Activated T-cell treated with anti-CD3 and anti-CD28 coated beads, Interleukin-2, amount 50 U/mL, for 24 hours (primary cell): ENCODE data around the gene PIP4K2C.

Experiments
- DNase-seq: peaks from one replicate; pipeline ENCODE4 v3.0.0-alpha.2; 2020
- H3K27ac Mint-ChIP-seq: 2 replicates; pipeline ENCODE4 v1.8.0; 2020; ENCODE audit warnings: mild to moderate bottlenecking, mixed read lengths
- H3K27me3 Mint-ChIP-seq: 2 replicates; pipeline ENCODE4 v1.8.0; 2020; ENCODE audit warnings: mixed read lengths
- H3K36me3 Mint-ChIP-seq: 2 replicates; pipeline ENCODE4 v1.8.0; 2020; ENCODE audit warnings: low read depth, mixed read lengths
- H3K4me1 Mint-ChIP-seq: 2 replicates; pipeline ENCODE4 v1.8.0; 2020; ENCODE audit warnings: low read depth, mixed read lengths
- H3K4me3 Mint-ChIP-seq: 2 replicates; pipeline ENCODE4 v1.8.0; 2020; ENCODE audit warnings: mild to moderate bottlenecking, moderate library complexity, mixed read lengths
- H3K9me3 Mint-ChIP-seq: 2 replicates; pipeline ENCODE4 v1.8.0; 2020; ENCODE audit warnings: mixed read lengths

The PIP4K2C gene

DNA sequence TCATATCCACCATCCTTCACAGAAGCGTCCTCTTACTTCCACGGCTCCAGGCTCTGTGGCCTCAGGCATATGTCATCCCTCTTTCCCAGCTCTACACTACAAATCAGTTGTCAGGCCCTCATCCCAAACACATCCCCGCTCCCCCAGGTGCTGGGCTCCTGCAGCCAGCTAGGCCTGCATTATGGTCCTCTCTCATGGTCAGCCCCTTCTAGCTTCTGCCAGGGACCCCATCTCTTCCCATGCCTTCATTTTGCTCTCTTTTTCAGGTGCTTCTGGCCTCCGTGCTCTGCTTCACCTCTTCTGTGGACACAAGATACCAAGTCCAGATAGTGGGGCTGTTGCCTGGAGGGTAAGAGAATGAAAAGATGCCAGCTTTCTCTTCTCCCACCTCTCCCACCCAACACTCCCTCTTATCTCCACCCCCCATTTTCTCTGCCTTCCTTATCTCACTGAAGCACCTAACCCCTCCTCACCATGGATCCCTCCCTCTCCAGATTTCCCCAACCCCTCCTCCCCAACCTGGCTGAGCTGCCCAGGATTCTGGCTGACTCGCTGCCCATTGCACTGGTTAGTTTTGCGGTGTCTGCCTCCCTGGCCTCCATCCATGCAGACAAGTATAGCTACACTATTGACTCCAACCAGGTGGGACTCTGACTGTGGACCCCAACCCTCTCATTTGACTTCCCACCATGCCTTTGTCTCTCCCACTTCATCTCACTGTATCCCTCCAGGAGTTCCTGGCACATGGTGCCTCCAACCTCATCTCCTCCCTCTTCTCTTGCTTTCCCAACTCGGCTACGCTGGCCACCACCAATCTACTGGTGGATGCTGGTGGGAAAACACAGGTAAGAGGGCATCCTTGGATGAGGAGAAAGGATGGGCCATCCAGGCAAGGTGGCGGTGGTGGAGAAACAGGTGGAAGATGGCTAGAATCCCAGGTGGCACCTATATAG is 31.6 kb downstream of the PIP4K2C start:
- H3K27ac Mint-ChIP-seq = no peak overlapping the region
- DNase-seq = no peak
- peaks cover 98% of the 10 kb centered on the region for H3K27me3 Mint-ChIP-seq
- H3K4me1 Mint-ChIP-seq = peaks cover 36% of the 10 kb centered on the region
- H3K4me3 Mint-ChIP-seq = peak overlapping the region; percentile 72
- no peaks in the 10 kb centered on the region for H3K36me3 Mint-ChIP-seq
- no peaks in the 10 kb centered on the region for H3K9me3 Mint-ChIP-seq

DNA sequence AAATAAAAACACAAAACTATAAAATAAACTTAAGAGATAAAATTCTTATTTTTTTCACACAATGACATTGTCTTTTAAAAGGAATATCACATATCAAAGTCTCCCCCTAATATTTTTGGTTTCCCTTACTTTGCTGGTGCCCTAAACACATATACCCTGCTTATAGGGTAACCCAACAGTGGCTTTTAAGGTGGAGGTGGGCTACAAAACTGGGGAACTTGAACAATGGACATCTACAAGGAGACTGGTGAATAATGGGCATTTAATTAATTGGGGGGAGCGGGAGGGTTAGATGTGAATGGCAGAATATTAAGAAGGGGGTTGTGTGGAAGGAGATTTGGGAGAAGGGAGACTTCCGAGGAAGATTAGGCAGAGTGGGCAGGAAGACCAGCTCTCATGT is 32.4 kb downstream of the PIP4K2C start:
- Mint-ChIP-seq H3K27ac (no peak overlapping the region), H3K4me3 (no peak overlapping the region), H3K9me3 (no peaks in the 10 kb centered on the region), H3K36me3 (no peaks in the 10 kb centered on the region), H3K27me3 (peaks cover 99% of the 10 kb centered on the region), H3K4me1 (peaks cover 41% of the 10 kb centered on the region)
- no peak for DNase-seq

DNA sequence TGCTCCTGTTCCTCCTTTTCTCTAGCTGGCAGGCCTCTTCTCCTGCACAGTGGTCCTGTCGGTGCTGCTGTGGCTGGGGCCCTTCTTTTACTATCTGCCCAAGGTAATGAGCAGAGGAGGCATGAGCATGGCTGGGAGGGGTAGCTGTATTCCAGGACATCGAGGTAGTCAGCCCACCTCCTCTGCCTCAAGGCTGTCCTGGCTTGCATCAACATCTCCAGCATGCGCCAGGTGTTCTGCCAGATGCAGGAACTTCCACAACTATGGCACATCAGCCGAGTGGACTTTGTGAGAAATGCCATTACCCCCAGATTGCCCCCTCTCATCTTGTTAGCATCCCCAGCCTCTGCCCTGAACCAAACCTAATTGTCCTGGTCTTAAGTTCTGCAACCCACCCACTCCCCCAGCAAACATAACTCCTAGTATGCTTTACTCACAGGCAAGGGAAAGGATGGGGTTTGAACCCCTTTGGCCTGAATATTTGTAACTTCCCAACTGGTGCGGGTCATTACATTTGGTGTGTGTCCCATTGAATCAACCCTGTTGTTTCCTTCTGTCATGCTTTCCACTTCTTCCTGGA is 32.9 kb downstream of the PIP4K2C start:
- Mint-ChIP-seq H3K36me3 (no peaks in the 10 kb centered on the region), H3K4me3 (no peak overlapping the region), H3K27ac (no peak overlapping the region), H3K9me3 (no peaks in the 10 kb centered on the region), H3K27me3 (peaks cover 100% of the 10 kb centered on the region), H3K4me1 (peaks cover 41% of the 10 kb centered on the region)
- no peak for DNase-seq

DNA sequence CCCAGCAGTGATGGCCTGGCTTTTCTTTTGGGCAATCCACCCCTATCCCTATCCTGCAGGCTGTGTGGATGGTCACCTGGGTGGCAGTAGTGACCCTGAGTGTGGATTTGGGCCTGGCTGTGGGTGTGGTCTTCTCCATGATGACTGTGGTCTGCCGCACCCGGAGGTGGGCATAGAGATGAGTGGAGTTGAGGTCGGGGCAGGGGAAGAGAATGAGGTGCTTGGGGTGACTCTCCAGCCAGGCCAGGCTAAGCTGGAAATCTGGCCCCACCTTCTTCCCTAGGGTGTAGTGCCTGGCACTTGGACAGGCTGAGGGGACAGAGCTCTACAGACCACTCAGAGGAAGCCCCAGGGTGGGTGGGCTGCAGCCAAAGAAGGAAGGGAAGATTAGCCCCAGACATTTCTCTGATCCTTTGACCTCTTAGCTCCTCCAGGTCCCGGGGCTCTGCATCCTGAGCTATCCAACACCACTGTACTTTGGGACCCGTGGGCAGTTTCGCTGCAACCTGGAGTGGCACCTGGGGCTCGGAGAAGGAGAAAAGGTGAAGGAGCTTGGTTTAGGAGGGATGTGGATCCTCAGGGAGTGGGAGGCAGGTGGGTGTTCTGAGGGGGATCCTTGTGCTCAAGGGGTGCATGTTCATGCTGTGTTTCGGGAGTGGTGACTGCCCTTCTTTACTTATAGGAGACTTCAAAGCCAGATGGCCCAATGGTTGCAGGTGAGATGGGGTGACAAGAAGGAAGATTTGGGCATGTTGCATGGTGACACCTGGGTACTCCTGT is 33.6 kb downstream of the PIP4K2C start:
- peaks cover 98% of the 10 kb centered on the region for H3K27me3 Mint-ChIP-seq

DNA sequence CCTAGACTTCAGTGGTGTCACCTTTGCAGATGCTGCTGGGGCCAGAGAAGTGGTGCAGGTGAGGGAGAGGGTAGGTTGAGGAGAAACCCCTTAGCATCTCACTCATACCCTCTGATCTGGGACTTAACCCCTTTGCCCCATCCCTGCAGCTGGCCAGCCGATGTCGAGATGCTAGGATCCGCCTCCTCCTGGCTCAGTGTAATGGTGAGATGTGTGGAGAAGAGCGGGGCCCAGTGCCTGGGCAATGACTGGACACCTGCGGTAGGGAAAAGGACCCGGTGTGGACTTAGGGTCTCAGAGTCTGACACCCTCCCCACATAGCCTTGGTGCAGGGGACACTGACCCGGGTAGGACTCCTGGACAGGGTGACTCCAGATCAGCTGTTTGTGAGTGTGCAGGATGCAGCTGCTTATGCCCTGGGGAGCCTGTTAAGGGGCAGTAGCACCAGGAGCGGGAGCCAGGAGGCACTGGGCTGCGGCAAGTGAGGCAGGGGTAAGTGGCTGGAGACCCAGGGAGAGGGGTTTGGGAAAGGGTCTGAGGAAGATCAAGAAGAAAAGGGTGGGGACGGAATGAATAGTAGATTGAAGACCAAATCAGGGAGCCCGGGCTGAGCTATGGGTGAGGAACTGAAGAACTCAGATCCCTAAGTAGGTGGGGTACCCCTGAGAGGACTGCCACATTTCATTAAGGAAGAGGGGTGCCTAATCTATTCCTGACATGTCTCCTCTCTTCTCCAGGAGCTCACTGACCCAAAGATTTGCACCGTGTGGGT is 34.5 kb downstream of the PIP4K2C start:
- no peak for DNase-seq
- Mint-ChIP-seq H3K9me3 (no peaks in the 10 kb centered on the region), H3K4me1 (peaks cover 31% of the 10 kb centered on the region), H3K27ac (no peak overlapping the region), H3K4me3 (no peak overlapping the region), H3K36me3 (no peaks in the 10 kb centered on the region), H3K27me3 (peaks cover 97% of the 10 kb centered on the region)

More for the DNA sequence above, 33.6 kb downstream of the PIP4K2C start:
- Mint-ChIP-seq H3K9me3 (no peaks in the 10 kb centered on the region), H3K4me1 (peaks cover 39% of the 10 kb centered on the region), H3K4me3 (no peak overlapping the region), H3K27ac (no peak overlapping the region), H3K36me3 (no peaks in the 10 kb centered on the region)
- no peak for DNase-seq

DNA sequence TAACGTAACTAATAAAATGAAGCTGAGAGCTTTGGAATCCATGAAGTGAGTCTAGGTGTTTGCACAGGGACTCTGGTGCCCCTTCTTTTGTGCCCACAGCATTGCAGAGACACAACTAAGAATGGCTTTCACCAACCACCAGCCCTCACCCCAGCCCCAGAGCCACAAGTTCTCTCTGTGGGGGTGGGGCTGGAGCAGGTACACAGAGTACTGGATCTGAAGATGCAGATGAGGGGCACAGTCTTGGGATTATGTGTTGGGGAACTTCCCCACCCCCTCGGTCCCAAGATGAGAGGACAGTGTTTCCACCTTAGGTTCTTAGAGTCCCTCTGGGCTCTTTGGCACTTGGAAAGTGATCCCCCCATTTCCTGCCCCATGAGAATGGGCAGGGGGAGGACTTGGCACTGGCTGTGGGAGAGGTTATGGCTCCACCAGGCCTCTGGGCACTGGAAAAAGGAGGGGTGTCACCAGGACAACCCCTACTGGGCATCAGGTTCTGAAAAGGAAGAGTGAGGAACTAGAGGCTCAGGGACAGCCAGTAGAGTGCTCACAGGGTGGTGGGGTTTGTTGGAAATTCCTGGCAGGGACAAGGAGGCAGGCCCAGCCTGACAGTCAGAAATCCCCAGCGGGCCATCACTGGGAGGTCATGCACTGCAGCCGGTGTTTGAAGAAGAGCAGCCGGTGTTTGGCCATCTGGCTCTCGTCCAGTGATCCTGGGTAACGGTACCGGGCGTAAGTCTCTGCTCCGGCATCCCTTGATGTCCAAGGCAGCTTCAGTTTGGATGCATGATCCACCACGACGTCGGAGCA is 35.3 kb downstream of the PIP4K2C start:
- no peaks in the 10 kb centered on the region for H3K9me3 Mint-ChIP-seq
- H3K4me1 Mint-ChIP-seq = peaks cover 22% of the 10 kb centered on the region
- H3K27ac Mint-ChIP-seq = no peak overlapping the region
- no peaks in the 10 kb centered on the region for H3K36me3 Mint-ChIP-seq
- peak; percentile 26 for DNase-seq
- H3K27me3 Mint-ChIP-seq = peaks cover 97% of the 10 kb centered on the region
- H3K4me3 Mint-ChIP-seq = no peak overlapping the region

DNA sequence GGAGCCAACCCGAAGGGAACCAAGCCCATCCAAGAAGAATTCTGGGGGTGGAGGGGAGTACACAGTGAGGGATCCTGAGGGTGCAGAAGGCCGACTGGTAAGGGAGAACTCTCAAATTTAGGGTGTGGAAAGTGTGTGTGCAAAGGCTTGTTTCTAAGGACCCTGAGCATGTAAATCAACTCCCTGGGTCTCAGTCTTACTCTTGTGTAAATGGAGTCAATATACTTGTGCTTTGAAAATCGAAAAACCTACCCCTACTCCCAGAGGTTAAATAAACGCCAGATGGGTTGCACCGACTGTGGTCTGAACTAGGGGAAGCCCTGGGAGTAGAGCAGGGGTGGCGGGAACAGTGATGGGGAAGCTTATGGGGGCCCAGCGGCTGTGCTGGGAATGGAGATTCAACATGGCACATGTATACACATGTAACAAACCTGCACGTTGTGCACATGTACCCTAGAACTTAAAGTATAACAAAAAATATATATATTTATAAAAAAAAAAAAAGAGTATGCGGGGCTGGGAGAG is 36.0 kb downstream of the PIP4K2C start:
- no peaks in the 10 kb centered on the region for H3K36me3 Mint-ChIP-seq
- H3K27ac Mint-ChIP-seq = no peak overlapping the region
- no peak for DNase-seq
- H3K9me3 Mint-ChIP-seq = no peaks in the 10 kb centered on the region
- H3K4me3 Mint-ChIP-seq = no peak overlapping the region
- H3K27me3 Mint-ChIP-seq = peaks cover 97% of the 10 kb centered on the region
- peaks cover 16% of the 10 kb centered on the region for H3K4me1 Mint-ChIP-seq

DNA sequence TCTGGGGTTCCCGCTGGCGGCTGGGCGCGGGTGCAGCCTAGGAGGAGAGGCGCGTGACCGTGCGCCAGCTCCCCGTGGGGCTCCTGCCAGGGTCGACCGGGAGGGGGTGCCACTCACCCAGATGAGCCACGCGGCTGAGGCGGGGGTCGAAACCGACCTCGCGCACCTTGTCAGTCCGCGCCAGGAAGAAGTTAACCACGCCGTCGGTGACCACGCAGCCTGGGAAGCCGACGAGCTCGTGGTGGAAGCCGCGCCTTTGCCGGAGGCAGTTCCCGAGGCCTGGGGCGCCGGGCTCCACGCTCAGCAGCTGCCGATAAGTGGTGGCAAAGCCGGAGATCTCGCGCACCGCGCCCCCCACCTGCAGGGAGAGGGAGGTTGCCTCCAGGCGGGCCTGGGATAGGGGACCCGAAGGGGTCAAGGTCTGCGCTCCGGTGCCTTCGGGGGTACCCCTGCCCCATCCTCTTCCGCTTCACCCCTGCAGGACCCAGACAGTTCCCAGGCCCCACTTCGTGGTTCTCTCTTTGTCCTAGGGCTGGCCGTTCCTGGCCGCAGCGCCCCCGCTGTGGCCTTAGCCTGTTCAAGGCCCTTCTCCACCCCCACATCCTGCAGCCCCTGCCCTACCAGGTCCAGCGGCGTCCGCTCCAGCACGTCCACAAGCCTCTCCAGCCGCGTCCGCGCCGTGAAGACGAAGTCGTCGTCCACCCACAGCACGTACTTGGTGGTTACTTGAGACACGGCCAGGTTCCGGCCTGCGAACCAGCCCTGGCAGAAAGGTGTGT is 36.7 kb downstream of the PIP4K2C start:
- Mint-ChIP-seq H3K9me3 (no peaks in the 10 kb centered on the region), H3K4me1 (peaks cover 14% of the 10 kb centered on the region), H3K27ac (no peak overlapping the region), H3K27me3 (peaks cover 94% of the 10 kb centered on the region), H3K4me3 (no peak overlapping the region), H3K36me3 (no peaks in the 10 kb centered on the region)
- DNase-seq = peak; percentile 49

DNA sequence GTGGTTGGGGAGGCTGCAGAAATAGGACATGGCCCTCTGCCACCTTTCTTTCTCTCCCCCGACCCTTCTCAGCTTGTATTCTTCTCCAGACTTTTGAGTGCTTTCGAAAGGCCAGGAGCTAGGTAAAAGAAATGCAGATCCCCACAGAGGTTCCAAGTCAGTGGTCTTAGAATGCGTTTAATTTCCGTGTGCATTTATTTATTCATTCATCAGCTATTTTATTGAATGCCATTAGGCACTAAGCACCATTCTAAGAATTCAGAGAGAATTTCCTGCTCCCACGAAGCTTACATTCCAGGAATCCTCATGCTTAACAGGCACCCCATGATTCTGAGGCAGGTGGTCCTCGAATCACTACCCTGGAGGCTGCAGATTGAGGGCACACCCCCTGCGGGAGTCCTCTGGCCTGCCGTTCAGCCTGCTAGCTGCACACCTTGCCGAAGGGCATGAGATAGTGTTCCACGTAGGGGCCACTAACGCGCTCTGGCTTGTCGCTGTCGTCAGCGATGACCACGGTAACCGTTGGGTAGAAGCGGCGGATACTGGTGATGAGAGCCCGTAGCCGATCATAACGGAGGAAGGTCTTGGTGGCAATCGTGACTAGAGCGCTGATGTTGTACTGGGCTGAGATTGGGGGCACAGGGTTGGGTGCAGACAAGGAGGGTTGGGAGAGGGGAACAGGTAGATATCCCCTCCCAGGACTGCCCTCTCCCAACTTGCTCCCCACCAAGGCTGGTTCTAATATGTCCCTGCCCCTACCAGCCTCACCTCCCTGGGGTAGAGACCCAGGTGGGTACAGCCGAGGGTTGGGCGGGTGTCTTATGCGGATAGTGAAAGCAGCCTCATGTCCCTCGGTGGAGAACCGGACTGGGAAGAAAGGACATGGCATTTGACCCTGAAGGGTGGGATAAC is 37.5 kb downstream of the PIP4K2C start:
- no peak overlapping the region for H3K27ac Mint-ChIP-seq
- no peaks in the 10 kb centered on the region for H3K9me3 Mint-ChIP-seq
- H3K4me1 Mint-ChIP-seq = peaks cover 19% of the 10 kb centered on the region
- DNase-seq = no peak
- peaks cover 90% of the 10 kb centered on the region for H3K27me3 Mint-ChIP-seq
- no peak overlapping the region for H3K4me3 Mint-ChIP-seq
- H3K36me3 Mint-ChIP-seq = no peaks in the 10 kb centered on the region

DNA sequence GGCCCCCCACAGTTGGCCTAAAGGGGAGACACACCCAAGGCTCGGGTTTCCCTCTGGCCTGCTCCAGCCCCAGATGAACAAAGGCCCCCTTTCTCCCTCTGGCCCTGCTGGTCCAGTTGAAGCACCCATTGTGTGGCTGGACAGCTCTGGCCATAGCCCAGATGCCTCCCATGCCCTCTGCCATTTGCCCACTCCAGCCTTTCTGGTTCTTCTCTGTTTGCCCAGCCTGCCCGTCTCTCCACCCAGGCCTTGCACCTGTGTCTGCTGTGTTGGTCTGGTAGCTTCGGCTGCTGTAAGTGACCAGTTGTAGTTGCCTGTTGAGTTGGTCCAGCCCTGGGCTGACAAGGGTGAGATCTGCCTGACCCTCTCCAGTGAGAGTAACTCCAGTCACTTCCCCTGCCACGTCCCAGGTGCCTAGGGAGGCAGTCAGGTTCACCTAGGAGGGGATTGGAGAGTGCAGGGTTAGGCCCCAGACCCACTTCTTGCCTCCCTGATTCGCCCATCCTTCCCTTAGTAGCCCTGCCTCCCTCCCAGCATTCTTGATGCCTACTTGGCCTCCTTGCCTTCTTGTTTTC is 39.0 kb downstream of the PIP4K2C start:
- H3K4me1 Mint-ChIP-seq = peaks cover 20% of the 10 kb centered on the region
- no peak overlapping the region for H3K4me3 Mint-ChIP-seq
- no peak for DNase-seq
- no peak overlapping the region for H3K27ac Mint-ChIP-seq
- no peaks in the 10 kb centered on the region for H3K9me3 Mint-ChIP-seq
- no peaks in the 10 kb centered on the region for H3K36me3 Mint-ChIP-seq
- peaks cover 85% of the 10 kb centered on the region for H3K27me3 Mint-ChIP-seq

DNA sequence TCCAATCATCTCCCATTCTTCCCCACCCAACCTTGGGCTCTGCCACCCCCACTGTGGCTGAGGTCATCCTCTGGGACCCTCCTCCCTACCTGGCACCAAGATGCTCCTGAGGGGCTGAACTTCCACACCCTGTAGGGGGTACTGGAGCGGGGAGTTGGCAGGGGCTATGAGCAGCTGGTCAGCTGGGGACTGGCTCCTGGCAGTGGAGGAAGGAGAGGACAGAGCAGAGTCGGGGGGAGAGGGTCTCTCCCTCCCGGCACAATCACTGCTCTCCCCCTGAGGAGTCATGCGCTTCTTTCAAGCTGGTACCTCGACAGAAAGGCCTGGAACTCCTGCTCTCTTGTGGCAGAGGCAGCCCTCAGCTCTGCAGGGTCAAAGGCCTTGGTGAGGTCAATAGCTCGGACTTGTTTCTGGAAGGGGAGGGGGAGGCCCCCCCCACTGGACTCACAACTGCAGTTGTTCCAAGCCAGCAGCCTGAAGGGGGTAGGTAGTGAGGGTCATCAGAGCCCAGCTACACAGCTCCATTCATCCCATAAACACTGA is 40.0 kb downstream of the PIP4K2C start:
- H3K36me3 Mint-ChIP-seq = no peaks in the 10 kb centered on the region
- H3K9me3 Mint-ChIP-seq = no peaks in the 10 kb centered on the region
- H3K27me3 Mint-ChIP-seq = peaks cover 78% of the 10 kb centered on the region
- H3K4me1 Mint-ChIP-seq = peaks cover 20% of the 10 kb centered on the region
- H3K27ac Mint-ChIP-seq = no peak overlapping the region
- no peak overlapping the region for H3K4me3 Mint-ChIP-seq
- no peak for DNase-seq
